CD4-positive, alpha-beta T cell treated with Interferon gamma for 1 hour (primary cell): ENCODE measurements around the gene ATP8A2.

Experiments
- DNase-seq: peaks from one replicate; pipeline ENCODE4 v3.0.0-alpha.2; 2020

Gene ATP8A2

GRCh38 chr13:25689539-25689938, 317.8 kb downstream of the ATP8A2 start:
- no peak for DNase-seq

GRCh38 chr13:25690582-25690981, 318.8 kb downstream of the ATP8A2 start:
- DNase-seq, result no peak

GRCh38 chr13:25691654-25692053, 319.9 kb downstream of the ATP8A2 start:
- DNase-seq, result no peak

GRCh38 chr13:25692099-25692498, 320.3 kb downstream of the ATP8A2 start:
- no peak for DNase-seq

- no peak for DNase-seq
Measured at GRCh38 chr13:25699056-25699455, 327.3 kb downstream of the ATP8A2 start.

- DNase-seq, result no peak
Measured at GRCh38 chr13:25699600-25699999, 327.8 kb downstream of the ATP8A2 start.

- DNase-seq, result no peak
Measured at GRCh38 chr13:25701304-25701703, 329.5 kb downstream of the ATP8A2 start.

- no peak for DNase-seq
Measured at GRCh38 chr13:25702386-25702785, 330.6 kb downstream of the ATP8A2 start.

- DNase-seq, result no peak
Measured at GRCh38 chr13:25707726-25708125, 336.0 kb downstream of the ATP8A2 start.

GRCh38 chr13:25708268-25708667, 336.5 kb downstream of the ATP8A2 start:
- DNase-seq, result no peak

- DNase-seq, result no peak
Measured at GRCh38 chr13:25709088-25709487, 337.3 kb downstream of the ATP8A2 start.

GRCh38 chr13:25715760-25716159, 344.0 kb downstream of the ATP8A2 start:
- no peak for DNase-seq

- DNase-seq, result no peak
Measured at GRCh38 chr13:25717666-25718197, 346.0 kb downstream of the ATP8A2 start.

GRCh38 chr13:25719666-25720065, 347.9 kb downstream of the ATP8A2 start:
- DNase-seq, result no peak

- no peak for DNase-seq
Measured at GRCh38 chr13:25722893-25723292, 351.1 kb downstream of the ATP8A2 start.

- DNase-seq, result no peak
Measured at GRCh38 chr13:25725104-25725503, 353.3 kb downstream of the ATP8A2 start.

GRCh38 chr13:25727250-25727649, 355.5 kb downstream of the ATP8A2 start:
- no peak for DNase-seq

GRCh38 chr13:25727810-25728209, 356.0 kb downstream of the ATP8A2 start:
- DNase-seq, result no peak

GRCh38 chr13:25729201-25729600, 357.4 kb downstream of the ATP8A2 start:
- DNase-seq, result no peak

GRCh38 chr13:25731037-25731436, 359.3 kb downstream of the ATP8A2 start:
- no peak for DNase-seq

GRCh38 chr13:25731536-25731935, 359.8 kb downstream of the ATP8A2 start:
- no peak for DNase-seq

- no peak for DNase-seq
Measured at GRCh38 chr13:25732111-25732865, 360.5 kb downstream of the ATP8A2 start.

- DNase-seq, result no peak
Measured at GRCh38 chr13:25733001-25733491, 361.3 kb downstream of the ATP8A2 start.

- no peak for DNase-seq
Measured at GRCh38 chr13:25733696-25734435, 362.1 kb downstream of the ATP8A2 start.
